ENCODE measurements around the gene KIF26B. TPM values are rescaled to one million over a fixed set of nuclear protein-coding genes. Genes with fewer than 3 reads are reported as not detected.

Gene KIF26B
- total and polyA plus RNA-seq, 2 experiments from 2014 or later = 0.03 to 0.76 TPM

- TF ChIP-seq EZH2 (IDR thresholded peaks at IDR 0.05; ENCODE audit: low read depth, unreplicated experiment) (no peak), REST (IDR thresholded peaks at IDR 0.05; ENCODE audit: unreplicated experiment) (no peak), NANOG (IDR thresholded peaks at IDR 0.05; ENCODE audit: borderline replicate concordance) (no peak), POLR2AphosphoS5 (IDR thresholded peaks at IDR 0.05; ENCODE audit: low read depth) (no peak), EZH2phosphoT487 (IDR thresholded peaks at IDR 0.05; ENCODE audit: unreplicated experiment) (no peak), STAT1 (IDR thresholded peaks at IDR 0.05; ENCODE audit: unreplicated experiment) (no peak)
- H3K36me3 Mint-ChIP-seq (ENCODE audit: low read depth) = no peaks in the 10 kb centered on the region
- no peaks in the 10 kb centered on the region for H3F3A ChIP-seq (replicated peaks; ENCODE audit: low read depth)
- H4K20me1 ChIP-seq (replicated peaks; ENCODE audit: insufficient read depth) = no peaks in the 10 kb centered on the region
- no peak overlapping the region for H3K27ac Mint-ChIP-seq
- no peak overlapping the region for H3K4me3 Mint-ChIP-seq
- no peak overlapping the region for H3K4me3 ChIP-seq
- peaks cover 6% of the 10 kb centered on the region; the same call in 1 of the 2 replicates for H3K9me2 ChIP-seq (ENCODE audit: insufficient read depth)
- H3K27me3 ChIP-seq (ENCODE audit: insufficient read depth) = no peaks in the 10 kb centered on the region
- H3K4me1 Mint-ChIP-seq = no peaks in the 10 kb centered on the region
- H3K9me3 Mint-ChIP-seq = no peaks in the 10 kb centered on the region
- no peak overlapping the region for H3K4me2 ChIP-seq
- H3K79me2 ChIP-seq (replicated peaks; ENCODE audit: insufficient read depth) = no peaks in the 10 kb centered on the region
- H2AFZ ChIP-seq = no peak overlapping the region
- no peaks in the 10 kb centered on the region for H3K4me1 ChIP-seq (ENCODE audit: insufficient read depth)
- peaks cover 2% of the 10 kb centered on the region for H3K27me3 Mint-ChIP-seq (ENCODE audit: insufficient read depth, low read depth, poor library complexity)
- H3K27ac ChIP-seq (ENCODE audit: low read depth) = no peak overlapping the region
- DNase-seq (ENCODE audit: low spot score) = no peak
- ATAC-seq = no peak
- H3K36me3 ChIP-seq (ENCODE audit: insufficient read depth) = no peaks in the 10 kb centered on the region
Measured at GRCh38 chr1:245301162-245301580, 146.4 kb downstream of the KIF26B start.

- Histone ChIP-seq H2AFZ (no peak overlapping the region), H3K27ac (ENCODE audit: low read depth) (no peak overlapping the region), H3K27me3 (ENCODE audit: insufficient read depth) (no peaks in the 10 kb centered on the region), H3F3A (replicated peaks; ENCODE audit: low read depth) (no peaks in the 10 kb centered on the region), H3K4me3 (no peak overlapping the region), H3K79me2 (replicated peaks; ENCODE audit: insufficient read depth) (no peaks in the 10 kb centered on the region), H3K36me3 (ENCODE audit: insufficient read depth) (no peaks in the 10 kb centered on the region), H3K9me2 (ENCODE audit: insufficient read depth) (0 out of 2 replicates have a peak, but pooled peaks cover under 1% of the 10 kb centered on the region), H3K4me2 (no peak overlapping the region), H3K4me1 (ENCODE audit: insufficient read depth) (no peaks in the 10 kb centered on the region), H4K20me1 (replicated peaks; ENCODE audit: insufficient read depth) (no peaks in the 10 kb centered on the region)
- DNase-seq (ENCODE audit: low spot score) (no peak), ATAC-seq (no peak)
- Mint-ChIP-seq H3K4me1 (no peaks in the 10 kb centered on the region), H3K27ac (no peak overlapping the region), H3K4me3 (no peak overlapping the region), H3K27me3 (ENCODE audit: insufficient read depth, low read depth, poor library complexity) (peaks cover 2% of the 10 kb centered on the region), H3K9me3 (no peaks in the 10 kb centered on the region), H3K36me3 (ENCODE audit: low read depth) (no peaks in the 10 kb centered on the region)
- TF ChIP-seq ZNF114 (CRISPR knock-in tag; IDR thresholded peaks at IDR 0.05) (no peak), STAT1 (IDR thresholded peaks at IDR 0.05; ENCODE audit: unreplicated experiment) (no peak), ZNF331 (CRISPR knock-in tag; IDR thresholded peaks at IDR 0.05; ENCODE audit: low read depth) (no peak), POLR2AphosphoS5 (IDR thresholded peaks at IDR 0.05; ENCODE audit: low read depth) (no peak), REST (IDR thresholded peaks at IDR 0.05; ENCODE audit: unreplicated experiment) (no peak), EZH2phosphoT487 (IDR thresholded peaks at IDR 0.05; ENCODE audit: unreplicated experiment) (no peak), NANOG (IDR thresholded peaks at IDR 0.05; ENCODE audit: borderline replicate concordance) (no peak), EZH2 (IDR thresholded peaks at IDR 0.05; ENCODE audit: low read depth, unreplicated experiment) (no peak), CREB1 (CRISPR knock-in tag; IDR thresholded peaks at IDR 0.05; ENCODE audit: low read depth) (no peak), JUNB (IDR thresholded peaks at IDR 0.05; ENCODE audit: unreplicated experiment) (no peak), CTCF (conservative IDR thresholded peaks at IDR 0.05; ENCODE audit: low read depth in 2 of 2) (no peak)
- TF ChIP-seq, protein P1, sequence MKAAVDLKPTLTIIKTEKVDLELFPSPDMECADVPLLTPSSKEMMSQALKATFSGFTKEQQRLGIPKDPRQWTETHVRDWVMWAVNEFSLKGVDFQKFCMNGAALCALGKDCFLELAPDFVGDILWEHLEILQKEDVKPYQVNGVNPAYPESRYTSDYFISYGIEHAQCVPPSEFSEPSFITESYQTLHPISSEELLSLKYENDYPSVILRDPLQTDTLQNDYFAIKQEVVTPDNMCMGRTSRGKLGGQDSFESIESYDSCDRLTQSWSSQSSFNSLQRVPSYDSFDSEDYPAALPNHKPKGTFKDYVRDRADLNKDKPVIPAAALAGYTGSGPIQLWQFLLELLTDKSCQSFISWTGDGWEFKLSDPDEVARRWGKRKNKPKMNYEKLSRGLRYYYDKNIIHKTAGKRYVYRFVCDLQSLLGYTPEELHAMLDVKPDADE (IDR thresholded peaks at IDR 0.05) = no peak
Measured at GRCh38 chr1:245301921-245302320, 147.1 kb downstream of the KIF26B start.
